VCaP (cell line): ENCODE data around the gene MAZ.
"Not testable (repeated sequence)": the region's sequence is repeated elsewhere in the genome, so short reads cannot be mapped to it uniquely, and the experiment has no call there.

Experiments
- H3K27ac ChIP-seq: fragments of 450-650 bp; 2 replicates; pipeline ENCODE4 v1.5.1; 2017
- TF ChIP-seq, protein P1 (sequence below): fragments of 450-650 bp; conservative IDR thresholded peaks from 2 replicates; pipeline ENCODE4 v1.5.1; 2017; ENCODE audit warnings: mild to moderate bottlenecking, moderate library complexity

MAZ gene

DNA sequence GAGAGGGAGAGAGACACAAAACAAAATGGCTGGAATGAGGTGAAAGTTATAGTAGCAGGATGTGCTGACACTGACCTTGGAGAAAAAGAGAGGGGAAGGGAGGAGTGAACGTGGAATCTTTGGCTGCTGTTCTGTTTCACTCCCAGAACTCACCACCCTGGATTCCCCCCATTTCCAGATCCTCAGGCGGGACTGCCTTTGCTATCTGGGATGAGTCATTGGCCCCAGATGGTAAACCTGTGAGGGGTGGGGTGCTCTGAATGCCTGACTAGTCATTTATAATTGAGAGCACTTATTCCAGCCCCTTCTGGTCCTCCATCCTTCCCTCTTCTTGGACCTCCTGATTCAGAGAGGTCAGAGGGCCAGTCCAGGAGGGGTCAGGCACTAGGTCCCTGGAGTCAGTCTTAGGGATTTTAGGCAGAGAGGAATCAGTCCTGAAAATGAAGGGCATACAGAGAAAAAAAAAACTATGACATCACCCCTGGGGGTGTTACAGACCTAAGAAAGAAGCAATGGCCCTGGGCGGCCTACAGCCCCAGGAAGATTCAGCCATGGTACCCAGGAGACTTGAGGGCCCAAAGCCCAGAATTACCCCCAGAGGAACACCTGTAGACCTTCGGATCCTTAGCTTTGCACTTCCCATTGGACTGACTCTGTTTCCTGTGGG lies 30.5 kb upstream of the MAZ start:
- H3K27ac ChIP-seq, result no peak overlapping the region
- TF ChIP-seq, protein P1, sequence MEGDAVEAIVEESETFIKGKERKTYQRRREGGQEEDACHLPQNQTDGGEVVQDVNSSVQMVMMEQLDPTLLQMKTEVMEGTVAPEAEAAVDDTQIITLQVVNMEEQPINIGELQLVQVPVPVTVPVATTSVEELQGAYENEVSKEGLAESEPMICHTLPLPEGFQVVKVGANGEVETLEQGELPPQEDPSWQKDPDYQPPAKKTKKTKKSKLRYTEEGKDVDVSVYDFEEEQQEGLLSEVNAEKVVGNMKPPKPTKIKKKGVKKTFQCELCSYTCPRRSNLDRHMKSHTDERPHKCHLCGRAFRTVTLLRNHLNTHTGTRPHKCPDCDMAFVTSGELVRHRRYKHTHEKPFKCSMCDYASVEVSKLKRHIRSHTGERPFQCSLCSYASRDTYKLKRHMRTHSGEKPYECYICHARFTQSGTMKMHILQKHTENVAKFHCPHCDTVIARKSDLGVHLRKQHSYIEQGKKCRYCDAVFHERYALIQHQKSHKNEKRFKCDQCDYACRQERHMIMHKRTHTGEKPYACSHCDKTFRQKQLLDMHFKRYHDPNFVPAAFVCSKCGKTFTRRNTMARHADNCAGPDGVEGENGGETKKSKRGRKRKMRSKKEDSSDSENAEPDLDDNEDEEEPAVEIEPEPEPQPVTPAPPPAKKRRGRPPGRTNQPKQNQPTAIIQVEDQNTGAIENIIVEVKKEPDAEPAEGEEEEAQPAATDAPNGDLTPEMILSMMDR, result no peak

GRCh38 chr16:29777576-29778350 lies 28.6 kb upstream of the MAZ start, which contains the start of gene ZG16:
Gene ZG16, plus strand, starts transcription at chr16:29778256. Its CDS starts 1,011 bp downstream, at chr16:29779267.
- no peak within 1 kb of the TSS for H3K27ac ChIP-seq

DNA sequence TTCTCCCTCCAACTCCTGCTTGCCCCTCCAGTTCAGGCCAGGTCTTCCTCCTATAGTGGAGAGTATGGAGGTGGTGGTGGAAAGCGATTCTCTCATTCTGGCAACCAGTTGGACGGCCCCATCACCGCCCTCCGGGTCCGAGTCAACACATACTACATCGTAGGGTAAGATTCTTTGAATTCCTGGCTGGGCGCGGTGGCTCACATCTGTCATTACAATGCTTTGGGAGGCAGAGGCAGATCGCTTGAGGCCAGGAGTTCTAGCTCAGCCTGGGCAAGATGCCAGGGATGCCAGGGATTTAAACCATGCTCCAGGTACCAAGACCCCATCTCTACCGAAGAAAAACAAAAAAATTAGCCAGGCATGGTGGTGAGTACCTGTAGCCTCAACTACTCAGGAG lies 26.9 kb upstream of the MAZ start:
- no peak overlapping the region for H3K27ac ChIP-seq
- TF ChIP-seq, protein P1, result no peak

More at GRCh38 chr16:29777576-29778350, 28.6 kb upstream of the MAZ start, which contains the start of gene ZG16:
- TF ChIP-seq, protein P1, result no peak

GRCh38 chr16:29783094-29783953 lies 23.0 kb upstream of the MAZ start:
- H3K27ac ChIP-seq, result not testable (repeated sequence)

DNA sequence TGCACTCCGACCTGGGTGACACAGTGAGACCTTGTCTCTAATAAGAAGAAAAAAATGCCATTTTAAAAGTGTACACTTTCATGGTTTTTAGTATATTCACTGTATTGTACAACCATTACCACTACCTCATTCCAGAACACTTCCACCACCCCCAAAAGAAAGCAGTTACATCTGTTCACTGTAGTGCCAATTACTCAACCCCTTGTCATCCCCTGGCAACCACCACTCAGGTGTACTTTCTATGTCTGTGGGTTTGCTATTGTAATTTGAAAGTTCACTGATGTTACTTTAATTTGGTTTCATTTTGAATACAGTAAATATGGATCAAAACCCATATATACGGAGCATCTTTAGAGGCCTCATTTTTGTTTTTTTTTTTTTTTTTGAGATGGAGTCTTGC lies 22.2 kb upstream of the MAZ start:
- TF ChIP-seq, protein P1, result no peak
- H3K27ac ChIP-seq, result no peak overlapping the region

DNA sequence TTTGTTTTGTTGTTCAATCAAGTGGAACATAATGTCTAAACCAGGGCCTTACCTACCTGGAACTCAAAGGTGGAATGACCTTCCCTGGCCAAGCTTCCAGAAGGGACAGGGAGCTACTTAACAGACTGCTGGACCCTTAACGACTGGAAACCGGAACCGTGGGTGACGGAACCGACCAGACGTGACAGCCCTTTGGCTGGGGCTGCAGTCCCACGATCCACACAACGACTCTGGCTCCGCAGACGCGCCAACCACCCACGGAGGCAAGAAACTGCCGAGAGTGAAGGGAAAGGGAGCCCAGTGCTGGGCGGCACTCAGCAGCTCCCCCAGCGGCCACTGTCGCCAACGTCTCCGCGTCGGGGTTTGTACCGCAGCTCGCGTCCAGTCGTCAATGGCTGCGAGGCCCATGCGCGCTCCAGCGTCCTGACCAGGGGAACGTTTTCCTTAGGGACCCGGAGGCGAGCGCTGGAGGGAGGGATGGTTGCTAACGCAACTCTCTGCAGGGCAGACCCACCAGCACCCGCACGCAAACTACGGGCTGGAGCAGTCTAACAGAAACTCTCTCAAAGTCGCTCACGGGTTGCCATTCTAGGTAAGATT lies 21.3 kb upstream of the MAZ start:
- TF ChIP-seq, protein P1, result no peak
- no peak overlapping the region for H3K27ac ChIP-seq

DNA sequence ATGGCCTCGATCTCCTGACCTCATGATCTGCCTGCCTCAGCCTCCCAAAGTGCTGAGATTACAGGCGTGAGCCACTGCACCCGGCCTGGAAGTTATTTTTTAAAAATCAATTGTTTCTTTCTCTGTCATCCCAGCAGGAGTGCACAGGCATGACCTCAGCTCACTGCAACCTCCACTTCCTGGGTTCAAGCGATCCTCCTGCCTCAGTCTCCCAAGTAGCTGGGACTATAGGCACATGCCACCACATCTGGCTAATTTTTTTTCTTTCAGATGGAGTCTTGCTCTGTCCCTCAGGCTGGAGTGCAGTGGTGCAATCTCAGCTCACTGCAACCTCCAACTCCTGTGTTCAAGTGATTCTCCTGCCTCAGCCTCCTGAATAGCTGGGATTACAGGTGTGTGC lies 19.2 kb upstream of the MAZ start:
- not testable (repeated sequence) for H3K27ac ChIP-seq

- TF ChIP-seq, protein P1, result no peak
- H3K27ac ChIP-seq, result peak overlapping the region; percentile 92
These were observed 16.6 kb upstream of the MAZ start for GRCh38 chr16:29789775-29790182.
